DND-41 (cell line): Measurements from ENCODE around the gene MAP1LC3B2.

ENCODE experiments used
- ATAC-seq: fragments of 200-7000 bp; cut with Tn5 transposase; 3 replicates; pipeline ENCODE4 v1.9.1; 2021; ENCODE audit warnings: low read depth; ENCODE audit not compliant: insufficient read depth
- DNase-seq: peaks from one replicate; pipeline ENCODE4 v3.0.0-alpha.2; 2020
- H2AFZ ChIP-seq: 2 replicates; pipeline ENCODE4 v1.6.0; 2012; ENCODE audit warnings: low read depth, low read length
- H3K27ac ChIP-seq: 2 replicates; pipeline ENCODE4 v1.5.1; 2012; ENCODE audit warnings: low read length, inconsistent platforms
- H3K27me3 ChIP-seq: fragments of 200-600 bp; sonication (generic); 2 replicates; pipeline ENCODE4 v1.6.0; 2012; ENCODE audit warnings: low read length, mild to moderate bottlenecking, inconsistent platforms; ENCODE audit not compliant: insufficient read depth, poor library complexity
- H3K36me3 ChIP-seq: 2 replicates; pipeline ENCODE4 v1.5.1; 2012; ENCODE audit warnings: low read length, inconsistent platforms; ENCODE audit not compliant: insufficient read depth
- H3K4me1 ChIP-seq: 2 replicates; pipeline ENCODE4 v1.5.1; 2012; ENCODE audit warnings: mild to moderate bottlenecking, low read length; ENCODE audit not compliant: insufficient read depth
- H3K4me2 ChIP-seq: 2 replicates; pipeline ENCODE4 v1.6.0; 2012; ENCODE audit warnings: mild to moderate bottlenecking, moderate library complexity, low read length, inconsistent platforms; ENCODE audit not compliant: insufficient read depth
- H3K4me3 ChIP-seq, 2 experiments: fragments of 200-600 bp in 1 of 2; shearing (Covaris generic) in 1 of 2; 2 replicates each; pipeline ENCODE4 v1.5.1; 2012 to 2016; ENCODE audit warnings: inconsistent platforms in 2 of 2, low read length in 2 of 2, mild to moderate bottlenecking in 2 of 2, low read depth in 1 of 2, moderate library complexity in 1 of 2
- H3K79me2 ChIP-seq: 2 replicates; pipeline ENCODE4 v1.6.0; 2012; ENCODE audit warnings: low read length, inconsistent platforms; ENCODE audit not compliant: insufficient read depth
- H3K9ac ChIP-seq: 2 replicates; pipeline ENCODE4 v1.6.0; 2012; ENCODE audit warnings: low read depth, mild to moderate bottlenecking, inconsistent platforms, low read length, moderate library complexity
- H3K9me3 ChIP-seq: 2 replicates; pipeline ENCODE4 v1.5.1; 2012; ENCODE audit warnings: low read length, moderate library complexity, mild to moderate bottlenecking, inconsistent platforms; ENCODE audit not compliant: insufficient read depth, severe bottlenecking
- H4K20me1 ChIP-seq: 2 replicates; pipeline ENCODE4 v1.6.0; 2012; ENCODE audit warnings: low read length; ENCODE audit not compliant: insufficient read depth
- EZH2 ChIP-seq: IDR thresholded peaks from 3 replicates; pipeline ENCODE4 v1.6.1; 2012; ENCODE audit warnings: borderline replicate concordance, low read depth, mild to moderate bottlenecking, moderate library complexity, low read length, inconsistent platforms; ENCODE audit not compliant: severe bottlenecking
- TF ChIP-seq, protein P1 (sequence below): IDR thresholded peaks from 2 replicates; pipeline ENCODE4 v1.5.1; 2012; ENCODE audit warnings: borderline replicate concordance, low read length, moderate library complexity, mild to moderate bottlenecking; ENCODE audit not compliant: poor library complexity, severe bottlenecking; ENCODE audit errors: extremely low read depth

MAP1LC3B2 gene

DNA sequence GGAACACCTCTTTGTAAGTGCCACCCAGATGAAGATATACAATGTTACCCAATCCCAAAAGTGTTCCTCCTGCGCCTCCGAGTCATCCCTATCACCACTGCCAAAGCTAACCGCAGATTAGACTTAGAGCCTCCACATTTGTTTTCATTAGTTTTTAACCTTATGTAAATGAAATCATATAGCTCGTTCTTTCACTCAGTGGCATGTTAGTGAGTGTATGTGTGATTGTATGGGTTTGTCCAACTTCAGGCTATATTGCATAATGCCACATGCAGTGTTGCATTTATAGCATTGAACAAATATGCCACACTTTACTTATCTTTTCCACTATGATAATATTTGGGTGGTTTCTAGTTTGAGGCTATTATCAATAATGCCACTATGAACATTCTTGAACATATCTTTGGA, 18.0 kb downstream of the MAP1LC3B2 start:
- DNase-seq (no peak), ATAC-seq (no peak)
- Histone ChIP-seq H3K4me1 (no peaks in the 10 kb centered on the region), H3K4me2 (no peak overlapping the region), H3K36me3 (no peaks in the 10 kb centered on the region), H2AFZ (no peak overlapping the region), H3K79me2 (no peaks in the 10 kb centered on the region), H3K27me3 (no peaks in the 10 kb centered on the region), H3K4me3 (no peak overlapping the region), H4K20me1 (no peaks in the 10 kb centered on the region), H3K9ac (no peak overlapping the region), H3K27ac (no peak overlapping the region), H3K9me3 (no peaks in the 10 kb centered on the region)
- no peak for TF ChIP-seq EZH2
- TF ChIP-seq, protein P1, sequence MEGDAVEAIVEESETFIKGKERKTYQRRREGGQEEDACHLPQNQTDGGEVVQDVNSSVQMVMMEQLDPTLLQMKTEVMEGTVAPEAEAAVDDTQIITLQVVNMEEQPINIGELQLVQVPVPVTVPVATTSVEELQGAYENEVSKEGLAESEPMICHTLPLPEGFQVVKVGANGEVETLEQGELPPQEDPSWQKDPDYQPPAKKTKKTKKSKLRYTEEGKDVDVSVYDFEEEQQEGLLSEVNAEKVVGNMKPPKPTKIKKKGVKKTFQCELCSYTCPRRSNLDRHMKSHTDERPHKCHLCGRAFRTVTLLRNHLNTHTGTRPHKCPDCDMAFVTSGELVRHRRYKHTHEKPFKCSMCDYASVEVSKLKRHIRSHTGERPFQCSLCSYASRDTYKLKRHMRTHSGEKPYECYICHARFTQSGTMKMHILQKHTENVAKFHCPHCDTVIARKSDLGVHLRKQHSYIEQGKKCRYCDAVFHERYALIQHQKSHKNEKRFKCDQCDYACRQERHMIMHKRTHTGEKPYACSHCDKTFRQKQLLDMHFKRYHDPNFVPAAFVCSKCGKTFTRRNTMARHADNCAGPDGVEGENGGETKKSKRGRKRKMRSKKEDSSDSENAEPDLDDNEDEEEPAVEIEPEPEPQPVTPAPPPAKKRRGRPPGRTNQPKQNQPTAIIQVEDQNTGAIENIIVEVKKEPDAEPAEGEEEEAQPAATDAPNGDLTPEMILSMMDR: no peak

DNA sequence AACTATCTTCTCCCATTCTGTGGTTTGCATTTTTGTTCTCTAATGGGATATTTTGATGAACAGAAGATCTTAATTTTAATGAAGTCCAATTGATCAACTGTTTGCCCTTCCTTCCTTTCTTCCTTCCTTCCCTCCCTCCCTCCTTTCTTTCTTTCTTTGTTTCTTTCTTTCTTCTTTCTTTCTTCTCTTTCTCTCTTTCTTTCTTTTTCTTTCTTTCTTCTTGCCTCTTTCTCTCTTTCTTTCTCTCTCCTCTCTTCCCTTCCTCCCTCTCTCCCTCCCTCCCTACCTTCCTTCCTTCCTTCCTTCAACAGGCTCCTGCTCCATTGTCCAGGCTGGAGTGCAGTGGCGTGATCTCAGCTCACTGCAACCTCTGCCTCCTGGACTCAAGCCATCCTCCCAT, 18.9 kb downstream of the MAP1LC3B2 start:
- Histone ChIP-seq H3K36me3 (no peaks in the 10 kb centered on the region), H4K20me1 (no peaks in the 10 kb centered on the region), H3K9me3 (no peaks in the 10 kb centered on the region), H3K4me1 (no peaks in the 10 kb centered on the region), H3K27ac (no peak overlapping the region), H2AFZ (no peak overlapping the region), H3K4me3 (no peak overlapping the region), H3K4me2 (no peak overlapping the region), H3K9ac (no peak overlapping the region), H3K27me3 (no peaks in the 10 kb centered on the region), H3K79me2 (no peaks in the 10 kb centered on the region)
- ATAC-seq (no peak), DNase-seq (no peak)
- no peak for TF ChIP-seq EZH2
- TF ChIP-seq, protein P1: no peak

DNA sequence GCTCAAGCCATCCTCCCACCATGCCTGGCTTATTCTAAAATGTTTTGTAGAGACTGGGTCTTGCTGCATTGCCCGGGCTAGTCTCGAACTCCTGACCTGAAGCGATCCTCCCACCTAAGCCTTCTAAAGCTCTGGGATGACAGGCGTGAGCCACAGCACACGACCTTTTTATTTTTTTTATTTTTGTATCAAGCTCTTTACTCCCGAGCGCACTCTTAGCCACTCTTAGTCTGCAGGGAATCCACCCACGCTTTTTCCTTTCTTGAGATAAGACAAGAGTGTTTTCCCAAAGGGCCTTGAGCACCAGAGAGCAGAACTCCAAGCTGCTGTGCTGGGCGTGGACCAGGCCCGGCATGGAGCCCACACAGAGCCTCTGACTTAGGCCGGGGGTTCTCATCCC, 23.4 kb downstream of the MAP1LC3B2 start:
- no peaks in the 10 kb centered on the region for H4K20me1 ChIP-seq
- no peak overlapping the region for H3K4me2 ChIP-seq
- no peak overlapping the region for H2AFZ ChIP-seq
- no peaks in the 10 kb centered on the region for H3K4me1 ChIP-seq
- TF ChIP-seq, protein P1: no peak
- no peak for TF ChIP-seq EZH2
- no peak overlapping the region for H3K4me3 ChIP-seq
- H3K27me3 ChIP-seq: no peaks in the 10 kb centered on the region
- H3K9me3 ChIP-seq: peaks cover 11% of the 10 kb centered on the region
- no peak overlapping the region for H3K9ac ChIP-seq
- no peaks in the 10 kb centered on the region for H3K36me3 ChIP-seq
- no peaks in the 10 kb centered on the region for H3K79me2 ChIP-seq
- H3K27ac ChIP-seq: no peak overlapping the region
- ATAC-seq (no peak), DNase-seq (no peak)
